ENCODE results near the gene TNFRSF1A.

The TNFRSF1A gene

DNA sequence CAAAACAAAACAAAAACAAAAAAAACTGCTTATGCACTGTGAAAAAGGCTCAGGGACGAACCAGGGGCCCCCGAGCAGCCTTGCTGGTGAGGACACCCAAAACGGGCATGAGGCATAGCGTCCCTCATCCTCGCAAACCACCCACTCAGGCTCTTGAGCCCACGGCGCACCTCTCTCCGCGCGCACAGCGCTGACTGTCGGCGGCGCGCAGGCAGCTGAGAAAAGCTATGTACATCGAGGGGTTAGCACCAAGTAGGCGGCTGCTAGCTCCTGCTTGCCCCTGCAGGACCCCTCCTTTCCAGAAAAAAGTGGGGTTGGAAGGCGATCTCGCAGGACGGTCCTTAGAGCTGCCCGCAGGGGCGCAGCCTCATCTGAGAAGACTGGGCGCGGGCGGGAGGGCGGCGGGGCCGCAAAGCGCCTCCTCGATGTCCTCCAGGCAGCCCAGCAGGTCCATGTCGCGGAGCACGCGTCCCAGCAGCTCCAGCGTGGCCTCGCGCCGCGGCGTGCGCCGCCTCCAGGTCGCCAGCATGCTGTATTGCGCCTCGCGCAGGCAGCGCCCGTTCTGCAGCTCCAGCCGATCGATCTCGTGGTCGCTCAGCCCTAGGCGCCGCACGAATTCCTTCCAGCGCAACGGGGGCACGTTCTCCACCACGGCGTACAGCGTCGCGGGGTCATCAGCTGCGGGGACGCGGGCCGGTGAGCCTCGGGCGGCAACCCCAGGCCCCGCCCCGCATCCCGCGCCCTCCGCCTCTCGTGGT lies 12.8 kb downstream of the TNFRSF1A start:
- DNase-seq = peak in 14 of 42 donors; percentile 25 to 61 (median 42)
- intact Hi-C loops (cut with DNase I) = no loop called here

DNA sequence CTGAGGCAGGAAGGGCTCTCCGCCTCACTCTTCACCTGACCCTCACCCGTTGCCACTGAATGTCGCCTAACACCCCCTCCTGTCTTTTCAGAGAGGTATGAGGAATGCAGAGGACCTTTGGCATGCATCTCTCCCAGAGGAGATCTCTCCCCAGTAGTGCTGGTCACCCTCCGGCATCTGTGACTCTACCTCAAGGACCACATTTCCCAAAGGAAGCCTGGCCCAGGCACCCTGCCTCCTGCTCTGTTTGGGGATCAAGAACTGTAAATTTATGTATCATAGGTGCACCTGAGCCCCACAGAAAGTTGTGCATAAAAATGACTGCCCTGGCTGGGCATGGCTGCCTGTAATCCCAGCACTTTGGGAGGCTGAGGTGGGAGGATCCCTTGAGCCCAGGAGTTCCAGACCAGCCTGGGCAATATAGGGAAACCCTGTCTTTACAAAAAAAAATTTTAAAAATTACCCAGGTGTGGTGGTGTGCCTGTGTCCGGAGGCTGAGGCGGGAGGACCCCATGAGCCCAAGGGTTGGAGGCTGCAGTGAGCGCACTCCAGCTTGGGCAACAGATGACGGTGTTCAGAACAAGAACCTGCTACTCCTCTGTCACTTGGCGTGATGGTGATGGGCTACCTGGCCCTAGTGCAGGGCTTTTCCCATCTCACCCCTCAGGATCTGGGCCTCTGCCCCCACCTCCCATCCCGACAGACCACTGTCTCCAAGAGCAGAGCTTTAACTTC lies 13.7 kb downstream of the TNFRSF1A start:
- DNase-seq = no peak
- intact Hi-C loops (cut with DNase I) = no loop called here

DNA sequence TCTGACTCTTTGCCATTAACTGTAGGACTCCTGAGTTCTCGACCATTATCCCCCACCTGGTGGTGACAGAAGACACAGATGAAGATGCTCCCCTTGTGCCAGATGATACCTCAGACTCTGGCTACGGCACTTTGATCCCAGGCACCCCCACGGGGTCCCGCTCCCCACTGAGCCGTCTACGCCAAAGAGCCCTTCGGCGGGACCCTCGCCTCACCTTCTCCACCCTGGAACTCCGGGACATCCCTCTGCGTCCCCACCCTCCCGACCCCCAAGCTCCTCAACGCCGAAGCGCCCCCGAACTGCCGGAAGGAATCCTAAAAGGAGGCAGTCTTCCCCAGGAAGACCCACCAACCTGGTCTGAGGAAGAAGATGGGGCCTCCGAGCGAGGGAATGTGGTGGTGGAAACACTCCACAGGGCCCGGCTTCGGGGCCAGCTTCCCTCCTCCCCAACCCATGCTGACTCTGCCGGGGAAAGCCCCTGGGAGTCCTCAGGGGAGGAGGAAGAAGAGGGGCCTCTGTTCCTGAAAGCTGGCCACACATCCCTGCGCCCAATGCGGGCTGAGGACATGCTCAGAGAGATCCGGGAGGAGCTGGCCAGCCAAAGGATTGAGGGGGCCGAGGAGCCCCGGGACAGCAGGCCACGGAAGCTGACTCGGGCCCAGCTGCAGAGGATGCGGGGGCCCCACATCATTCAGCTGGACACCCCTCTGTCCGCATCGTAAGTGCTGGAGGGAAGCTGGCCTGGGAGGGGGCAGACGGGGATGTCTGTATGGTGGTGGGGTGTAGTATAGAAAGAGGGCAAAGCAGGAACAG lies 14.4 kb downstream of the TNFRSF1A start:
- DNase-seq = no peak
- intact Hi-C loops (cut with DNase I) = no loop called here

DNA sequence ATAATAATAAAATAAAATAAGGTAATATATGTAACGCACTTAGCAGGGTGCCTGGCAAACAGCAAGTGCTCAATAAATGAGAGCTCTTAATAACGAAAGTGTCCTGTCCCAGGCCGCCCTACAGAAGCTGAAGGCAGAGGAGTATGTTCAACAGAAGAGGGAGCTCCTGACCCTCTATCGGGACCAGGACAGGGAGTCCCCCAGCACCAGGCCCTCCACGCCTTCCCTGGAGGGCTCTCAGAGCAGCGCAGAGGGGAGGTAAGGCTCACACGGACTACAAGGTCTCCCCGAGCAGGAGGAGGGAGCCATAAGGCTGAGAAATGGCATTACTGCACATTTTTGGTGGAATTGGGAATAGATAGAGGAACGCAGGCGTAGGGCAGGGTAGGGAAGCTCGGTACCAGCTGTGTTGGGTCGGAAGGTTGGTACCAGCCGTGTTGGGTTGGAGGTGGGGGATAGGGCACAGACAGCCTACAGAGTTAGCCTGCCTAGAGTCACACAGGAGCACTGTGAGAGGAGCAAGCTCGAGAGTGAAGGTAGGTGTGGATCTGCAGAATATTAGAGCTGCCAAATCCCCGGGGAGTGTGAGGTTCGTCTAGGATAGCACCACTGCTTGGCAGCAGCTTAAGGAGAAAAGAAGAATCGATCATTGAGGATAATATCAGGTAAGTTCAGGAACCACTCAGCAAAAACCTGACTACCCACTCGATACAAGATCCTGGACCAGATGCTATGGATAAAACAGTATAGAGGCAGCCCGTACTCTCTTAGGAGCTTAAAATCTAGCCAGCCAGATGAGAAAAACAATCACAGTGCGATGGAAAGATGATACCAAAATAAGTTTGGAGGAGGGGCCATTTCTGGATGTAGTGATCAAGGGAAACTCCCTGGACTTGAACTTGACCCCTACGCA lies 15.3 kb downstream of the TNFRSF1A start:
- DNase-seq = peak in 3 of 42 donors; percentile 30 to 46 (median 40)
- intact Hi-C loops (cut with DNase I) = no loop called here

DNA sequence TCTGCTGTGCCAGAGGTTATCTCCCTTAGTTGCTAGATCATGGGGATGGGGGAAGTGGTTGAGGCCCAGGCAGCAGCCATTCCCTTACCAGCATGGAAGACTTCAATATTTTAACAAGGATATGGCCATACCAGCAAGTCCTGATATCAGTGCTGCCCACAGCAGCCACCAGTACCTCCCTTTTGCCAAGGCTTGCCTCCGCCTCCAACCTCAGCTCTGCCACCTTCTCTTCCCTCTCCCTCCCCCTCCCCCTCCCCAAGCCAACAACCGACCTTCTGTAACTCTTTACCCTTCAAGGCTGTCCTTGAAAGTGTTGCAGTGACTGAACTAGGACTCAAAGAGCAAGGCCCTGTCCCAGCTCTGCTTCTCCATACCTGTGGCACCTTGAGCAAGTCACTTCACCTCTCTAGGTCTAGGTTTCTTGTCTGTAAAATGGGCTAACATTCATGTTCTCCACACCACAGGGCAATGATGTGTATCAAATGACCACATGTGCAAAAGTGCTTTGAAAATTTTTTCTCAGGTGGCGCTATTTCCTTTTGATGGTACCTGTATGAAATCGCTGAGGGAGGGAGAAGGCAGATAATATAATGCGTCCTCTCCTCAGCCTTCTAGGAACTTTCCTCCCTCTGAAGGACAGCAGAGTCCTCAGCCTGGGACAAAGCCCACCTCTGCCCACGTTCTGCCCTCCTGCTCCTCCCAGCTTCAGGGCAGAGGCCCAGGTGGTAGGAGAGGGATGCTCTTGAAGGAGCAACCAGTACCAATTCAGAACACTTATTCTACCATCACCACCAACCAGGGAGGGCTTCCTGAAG lies 16.7 kb downstream of the TNFRSF1A start:
- intact Hi-C loops (cut with DNase I) = no loop called here
- DNase-seq = no peak

DNA sequence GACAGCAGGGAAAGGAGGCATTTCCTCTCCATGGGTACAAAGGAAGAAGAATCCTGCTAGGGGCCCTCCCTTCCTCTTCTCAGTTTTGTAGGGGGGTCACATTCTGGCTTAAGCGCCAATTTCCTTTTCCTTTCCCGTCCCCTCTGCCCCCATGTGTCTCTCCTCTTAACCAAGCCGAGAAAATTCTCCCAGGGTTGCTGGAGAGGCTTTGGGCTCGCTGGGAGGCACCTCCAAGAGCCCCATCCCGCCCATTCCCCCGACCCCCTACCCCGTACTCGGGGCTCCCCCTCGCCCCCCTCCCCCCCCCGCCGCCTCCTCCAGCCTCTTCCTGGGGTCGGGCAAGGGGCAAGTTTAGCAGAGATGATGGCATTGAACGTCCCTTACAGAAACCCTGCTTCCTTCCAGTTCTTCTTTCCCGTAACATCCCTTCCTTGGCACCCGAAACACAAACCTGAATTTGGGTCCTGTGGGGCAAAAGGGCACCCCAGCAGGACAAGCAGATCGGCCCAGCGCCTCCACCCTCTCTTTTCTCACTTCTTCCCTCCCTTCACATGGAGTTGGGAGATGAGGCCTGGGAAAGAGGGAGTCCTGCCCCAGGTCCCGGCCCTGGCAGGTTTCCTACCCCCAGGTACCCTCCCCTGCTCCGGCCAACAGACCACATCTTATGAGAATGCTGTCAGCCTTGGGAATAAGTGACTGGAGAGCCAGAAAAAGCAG lies 17.7 kb downstream of the TNFRSF1A start:
- no peak for DNase-seq
- intact Hi-C loops (cut with DNase I) = no loop called here

DNA sequence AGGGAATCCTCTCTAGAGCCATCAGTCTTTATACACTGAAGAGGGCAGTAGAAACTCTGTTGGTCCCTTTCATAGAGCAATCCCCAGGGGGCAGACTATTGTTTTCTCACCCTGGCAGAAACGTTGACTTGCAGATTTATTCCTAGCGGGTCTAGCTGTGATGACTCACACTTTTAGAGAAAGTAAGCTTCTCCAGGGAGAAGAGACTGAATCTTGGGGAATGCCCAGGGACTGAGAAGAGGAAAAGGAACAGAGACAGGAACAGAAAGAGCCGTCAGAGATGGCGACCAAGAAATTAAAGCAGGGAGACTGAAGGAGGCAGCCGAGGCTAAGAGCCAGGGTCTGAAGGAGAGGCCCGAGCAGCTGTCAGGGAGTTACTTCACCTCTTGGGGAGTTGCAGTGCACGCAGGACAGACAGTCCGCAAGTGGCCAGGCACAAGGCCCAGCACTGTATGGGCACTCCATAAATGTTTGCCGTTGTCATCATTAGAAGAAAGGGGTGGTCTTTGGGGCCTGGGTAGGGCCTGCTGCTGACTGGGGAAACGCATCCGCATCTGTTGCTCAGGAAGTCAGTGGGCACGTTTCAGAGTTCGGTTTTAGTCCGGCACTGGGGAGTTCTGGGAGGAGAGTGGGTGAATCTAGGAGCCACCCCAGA lies 18.4 kb downstream of the TNFRSF1A start:
- DNase-seq = peak in 10 of 42 donors; percentile 25 to 70 (median 46)
- intact Hi-C loops (cut with DNase I) = no loop called here

DNA sequence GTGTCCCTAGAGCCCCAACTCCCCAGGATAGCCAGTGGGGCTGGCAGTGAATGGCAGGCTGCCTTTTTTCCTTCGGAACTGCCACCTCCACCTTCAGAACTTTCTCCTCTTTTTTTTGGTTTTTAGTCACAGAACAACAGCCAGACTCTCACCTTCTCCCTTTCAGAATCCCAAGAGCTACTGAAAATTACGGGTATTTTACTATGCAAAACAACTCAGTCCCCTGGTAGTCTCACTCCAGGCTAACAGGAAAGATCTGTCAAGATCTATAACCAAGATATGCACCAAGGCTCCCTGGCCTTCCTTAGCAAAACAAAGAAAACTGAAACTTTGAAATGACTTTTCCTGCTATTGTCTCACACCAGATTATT lies 18.9 kb downstream of the TNFRSF1A start:
- intact Hi-C loops (cut with DNase I) = no loop called here
- no peak for DNase-seq

DNA sequence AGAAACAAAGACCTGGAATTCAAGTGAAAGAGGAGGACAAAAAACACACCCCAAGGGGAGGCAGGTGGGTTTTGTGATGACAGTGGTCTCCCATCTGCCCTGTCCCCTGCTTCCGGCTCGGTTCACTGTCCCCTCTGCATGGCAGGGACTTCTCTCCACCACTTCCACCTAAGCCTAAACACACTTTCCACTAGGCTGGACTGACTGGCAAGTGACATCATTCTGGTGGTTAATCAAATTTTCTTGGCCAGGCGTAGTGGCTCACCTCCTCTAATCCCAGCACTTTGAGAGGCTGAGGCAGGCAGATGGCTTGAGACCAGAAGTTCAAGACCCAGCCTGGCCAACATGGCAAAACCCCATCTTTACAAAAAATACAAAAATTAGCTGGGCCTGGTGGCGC lies 19.5 kb downstream of the TNFRSF1A start:
- no peak for DNase-seq
- intact Hi-C loops (cut with DNase I) = no loop called here

DNA sequence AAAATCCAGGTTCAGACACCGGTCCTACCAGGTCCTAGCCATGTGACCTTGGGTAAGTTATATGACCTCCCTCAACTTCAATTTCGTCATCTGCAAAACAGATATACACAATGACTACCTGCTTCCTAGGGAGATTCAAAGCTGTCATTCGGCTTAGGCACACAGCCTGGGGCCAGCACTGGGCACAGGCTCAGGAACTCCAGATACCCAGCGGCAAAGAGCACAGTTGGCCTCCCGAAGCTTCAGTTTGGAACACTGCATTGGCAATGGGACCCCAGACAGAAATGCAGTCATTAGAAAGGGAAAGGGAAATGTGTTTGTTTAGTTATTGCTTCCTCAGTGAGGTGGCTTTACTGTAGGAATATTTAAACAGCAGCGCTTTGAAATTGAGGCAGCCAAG lies 20.0 kb downstream of the TNFRSF1A start:
- intact Hi-C loops (cut with DNase I) = no loop called here
- no peak for DNase-seq

DNA sequence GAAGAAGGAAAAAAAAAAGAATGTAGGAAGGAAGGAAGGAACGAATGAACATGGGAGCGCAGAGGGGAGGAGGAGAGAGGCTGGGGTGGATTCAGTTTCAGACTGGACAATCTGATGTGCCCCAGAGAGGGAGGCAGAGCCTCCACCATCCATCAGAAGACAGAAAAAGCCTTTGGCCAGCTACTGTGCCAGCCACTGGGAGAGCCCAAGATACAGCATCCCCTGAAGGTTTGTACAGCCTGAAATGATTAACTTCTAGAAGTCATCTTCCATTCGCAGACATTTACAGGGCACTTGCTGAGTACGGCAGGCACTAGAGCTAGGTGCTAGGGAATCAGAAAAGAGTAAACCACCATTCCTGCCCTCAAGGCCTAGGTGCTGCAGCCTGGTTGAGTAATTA lies 22.4 kb downstream of the TNFRSF1A start:
- intact Hi-C loops (cut with DNase I) = no loop called here
- DNase-seq = no peak

DNA sequence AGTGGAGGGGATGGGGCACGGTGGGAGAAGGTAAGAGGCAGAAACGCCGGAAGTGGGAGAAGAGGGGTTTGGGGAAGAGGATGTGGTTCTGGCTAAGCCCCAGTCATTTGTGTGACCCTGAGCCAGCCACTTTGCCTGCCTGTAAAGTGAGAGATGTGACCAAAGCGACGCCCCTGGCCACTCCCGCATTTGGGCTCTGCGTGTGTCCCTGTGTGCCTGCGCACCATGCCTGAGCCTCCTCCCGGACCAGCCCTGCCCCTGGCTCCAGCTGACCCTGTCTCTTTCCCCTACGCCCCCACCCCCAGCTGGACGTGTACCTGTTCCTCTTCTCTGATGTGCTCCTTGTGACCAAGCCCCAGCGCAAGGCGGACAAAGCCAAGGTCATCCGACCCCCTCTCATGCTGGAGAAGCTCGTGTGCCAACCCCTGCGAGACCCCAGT lies 23.4 kb downstream of the TNFRSF1A start:
- DNase-seq = no peak
- intact Hi-C loops (cut with DNase I) = no loop called here

DNA sequence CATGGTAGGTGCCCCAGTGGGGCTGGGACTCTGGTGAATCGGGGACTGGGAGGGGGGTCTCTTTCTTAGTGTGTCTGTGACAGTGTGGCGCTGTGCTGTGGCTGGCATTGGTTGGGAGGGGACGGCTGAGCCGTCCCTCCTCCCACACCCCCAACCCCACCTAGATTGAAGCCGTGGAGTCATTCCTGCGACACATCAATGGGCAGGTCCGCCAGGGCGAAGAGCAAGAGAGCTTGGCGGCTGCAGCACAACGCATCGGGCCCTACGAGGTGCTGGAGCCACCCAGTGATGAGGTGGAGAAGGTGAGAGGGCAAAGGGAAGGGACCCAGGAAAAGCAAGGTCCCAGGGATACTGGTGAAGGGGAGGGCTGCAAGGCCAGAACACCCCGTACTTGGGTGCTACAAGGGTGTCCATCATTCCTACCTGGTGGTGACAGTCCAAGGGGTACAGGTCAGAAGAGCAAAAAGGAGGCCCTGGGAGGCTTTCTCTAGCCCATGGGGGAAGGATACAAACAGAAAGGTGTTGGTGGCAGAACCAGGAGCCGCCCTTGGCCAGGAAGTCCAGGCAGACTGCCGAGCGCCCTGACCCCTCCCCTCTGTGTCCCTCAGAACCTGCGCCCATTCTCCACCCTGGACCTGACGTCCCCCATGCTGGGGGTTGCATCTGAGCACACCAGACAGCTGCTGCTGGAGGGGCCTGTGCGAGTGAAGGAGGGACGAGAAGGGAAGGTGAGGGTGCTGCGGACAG lies 24.0 kb downstream of the TNFRSF1A start:
- DNase-seq = no peak
- intact Hi-C loops (cut with DNase I) = no loop called here

DNA sequence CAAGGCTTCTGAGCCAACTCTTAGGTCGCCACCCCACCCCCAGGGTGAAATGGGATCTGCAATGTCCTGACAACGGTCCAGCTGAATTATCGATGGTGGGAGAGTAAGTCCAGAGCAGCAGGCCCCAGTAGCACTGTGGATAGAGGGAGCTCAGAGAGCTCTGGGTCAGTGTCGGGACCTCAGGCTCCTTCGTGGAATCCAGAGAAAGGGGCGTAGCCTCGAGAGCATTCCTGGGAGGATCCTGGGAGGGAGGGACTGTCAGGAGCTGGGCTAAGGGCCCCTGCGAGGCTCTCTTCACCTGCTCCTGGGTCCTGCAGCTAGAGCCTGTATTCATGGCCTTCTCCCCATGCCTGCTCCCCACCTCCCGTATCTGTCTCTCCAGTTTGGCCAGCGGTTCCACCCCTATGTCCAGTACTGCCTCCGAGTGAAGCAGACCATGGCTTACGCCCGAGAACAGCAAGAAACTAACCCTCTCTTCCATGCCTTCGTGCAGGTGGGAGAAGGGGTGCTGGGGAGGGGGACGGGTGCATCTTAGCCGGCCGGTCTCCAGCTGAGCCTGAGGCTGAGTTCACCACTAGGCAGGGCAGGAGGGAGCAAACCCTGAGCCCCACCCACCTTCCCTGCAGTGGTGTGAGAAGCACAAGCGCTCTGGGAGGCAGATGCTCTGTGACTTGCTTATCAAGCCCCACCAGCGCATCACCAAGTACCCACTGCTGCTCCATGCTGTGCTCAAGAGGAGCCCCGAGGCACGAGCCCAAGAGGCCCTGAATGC lies 24.8 kb downstream of the TNFRSF1A start:
- intact Hi-C loops (cut with DNase I) = no loop called here
- DNase-seq = peak in 1 of 42 donors; percentile 1
